Measurements from ENCODE around the gene HOXA5.

HOXA5 gene

DNA sequence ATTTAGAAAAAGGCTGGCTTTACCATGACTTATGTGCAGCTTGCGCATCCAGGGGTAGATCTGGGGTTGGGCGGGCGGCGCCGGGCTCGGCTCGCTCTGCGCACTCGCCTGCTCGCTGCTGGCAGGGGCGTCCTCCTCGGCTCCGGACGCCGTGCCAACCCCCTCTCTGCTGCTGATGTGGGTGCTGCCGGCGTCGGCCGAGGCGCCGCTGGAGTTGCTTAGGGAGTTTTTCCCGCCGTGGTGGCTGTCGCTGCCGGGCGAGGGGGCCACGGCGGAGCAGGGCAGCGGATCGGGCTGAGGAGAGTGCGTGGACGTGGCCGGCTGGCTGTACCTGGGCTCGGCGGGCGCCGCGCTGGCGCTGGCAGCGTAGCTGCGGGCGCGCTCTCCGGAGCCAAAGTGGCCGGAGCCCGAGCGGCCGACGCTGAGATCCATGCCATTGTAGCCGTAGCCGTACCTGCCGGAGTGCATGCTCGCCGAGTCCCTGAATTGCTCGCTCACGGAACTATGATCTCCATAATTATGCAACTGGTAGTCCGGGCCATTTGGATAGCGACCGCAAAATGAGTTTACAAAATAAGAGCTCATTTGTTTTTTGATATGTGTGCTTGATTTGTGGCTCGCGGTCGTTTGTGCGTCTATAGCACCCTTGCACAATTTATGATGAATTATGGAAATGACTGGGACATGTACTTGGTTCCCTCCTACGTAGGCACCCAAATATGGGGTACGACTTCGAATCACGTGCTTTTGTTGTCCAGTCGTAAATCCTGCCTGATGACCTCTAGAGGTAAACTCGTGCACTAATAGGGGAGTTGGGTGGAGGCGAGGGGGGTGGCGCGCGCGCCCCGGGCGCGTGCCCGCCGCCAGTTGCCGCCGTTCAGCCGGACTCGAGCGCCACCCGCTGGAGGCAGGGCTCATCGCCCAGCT lies at the start of gene HOXA5:
Gene HOXA5 (minus strand): TSS at position 659 of the 927 bp plus-strand sequence. CDS start 74 bp downstream, at position 585.
- no peak for DNase-seq

DNA sequence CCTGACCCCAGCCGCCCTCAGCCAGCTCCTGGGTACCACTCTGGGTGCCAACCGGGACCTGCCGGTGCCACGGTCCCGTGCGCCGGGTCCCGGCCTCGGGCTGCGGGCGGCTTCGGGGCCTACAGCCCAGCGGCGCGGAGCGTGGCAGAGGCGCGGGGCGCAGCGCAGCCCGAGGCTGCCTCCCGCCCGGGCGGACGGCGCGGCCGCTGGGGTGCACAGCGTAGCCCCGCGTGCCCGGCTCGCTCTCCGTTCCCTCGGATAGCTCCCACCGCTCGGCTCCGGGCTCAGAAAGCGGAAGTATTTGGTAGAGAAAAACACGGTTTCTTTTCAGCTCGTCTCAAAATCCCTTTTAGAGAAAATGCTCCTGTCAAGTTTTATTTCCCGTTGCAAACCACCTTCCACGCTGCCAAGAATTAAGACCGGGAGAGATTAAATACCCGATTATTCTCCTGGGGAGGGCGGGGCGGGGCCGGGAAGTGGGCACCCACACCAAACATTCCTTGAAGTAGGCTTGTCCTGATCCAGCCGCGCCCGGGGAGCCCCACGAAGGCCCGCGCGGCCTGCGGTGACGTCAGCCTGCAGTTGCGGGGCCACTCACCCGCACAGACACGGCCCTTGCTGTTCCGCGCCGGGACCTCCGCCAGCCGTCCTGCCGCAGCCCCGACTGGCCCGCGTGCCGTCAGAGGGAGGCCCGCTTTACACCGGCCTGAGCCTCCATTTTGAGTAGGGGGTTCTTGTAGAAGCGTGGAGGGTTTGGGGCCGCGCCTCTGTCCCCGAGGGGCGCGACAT lies 49.3 kb upstream of the HOXA5 start:
- no peak for DNase-seq

DNA sequence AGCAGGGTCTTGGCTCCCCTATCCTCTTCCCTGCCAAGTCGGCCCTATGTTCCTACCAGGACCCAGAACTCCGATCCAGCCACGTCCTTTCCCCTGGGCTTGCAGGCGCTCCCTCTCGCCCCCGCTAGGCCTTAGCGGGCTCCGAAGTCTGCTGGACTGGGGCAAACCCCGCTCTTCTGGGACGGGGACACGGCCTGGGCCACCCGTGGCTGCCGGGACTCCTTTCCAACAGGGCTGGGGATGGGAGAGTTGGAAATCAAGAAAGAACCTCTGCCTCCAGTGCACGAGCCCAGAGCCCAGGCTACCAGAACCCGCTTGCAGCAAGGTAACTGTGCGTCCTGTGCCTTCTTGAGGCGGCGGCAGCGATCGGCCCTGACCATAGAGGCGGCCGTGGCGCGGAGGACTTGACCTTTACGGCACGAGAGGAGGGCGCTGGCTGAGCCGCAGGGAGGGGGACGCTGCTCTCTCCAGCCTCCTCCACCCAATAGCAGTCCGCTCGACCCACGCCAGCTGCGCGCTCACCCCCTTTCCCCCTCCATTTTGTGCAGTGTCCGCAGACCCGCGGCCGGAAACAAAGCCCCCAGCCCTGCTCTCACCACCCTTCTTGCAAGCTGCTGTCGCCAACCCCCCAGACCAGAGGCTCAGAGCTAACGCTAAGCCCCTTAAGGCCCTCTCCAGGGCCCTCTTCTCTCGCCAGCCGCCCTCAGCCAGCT lies 48.5 kb upstream of the HOXA5 start:
- no peak for DNase-seq

DNA sequence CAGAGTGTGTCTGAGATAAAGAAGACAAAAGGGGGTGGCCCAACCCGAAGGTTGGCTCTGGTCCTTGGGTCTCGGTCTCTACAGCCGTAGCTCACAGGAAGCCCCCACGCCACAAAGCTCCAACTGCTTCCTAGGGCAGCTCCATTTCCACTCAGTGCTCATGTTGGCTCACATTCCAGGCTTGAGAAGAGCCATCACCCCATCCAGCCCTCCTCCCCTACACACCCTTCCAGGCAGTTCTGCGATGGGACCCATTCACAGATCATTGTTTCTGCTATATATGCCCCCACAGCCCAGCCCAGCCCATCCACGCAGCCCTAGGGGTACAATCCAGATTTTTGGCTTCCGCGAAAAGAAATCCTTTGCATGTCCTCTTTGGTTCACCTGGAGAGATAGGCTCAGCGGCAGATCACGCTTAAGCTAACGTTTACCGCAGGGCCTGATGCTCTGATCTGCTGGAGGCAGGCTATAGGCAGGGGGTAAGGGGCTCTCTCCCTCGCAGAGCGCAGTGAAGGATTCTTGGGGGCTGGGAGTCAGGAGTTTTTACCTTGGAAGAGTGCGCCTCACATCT lies 47.8 kb upstream of the HOXA5 start:
- no peak for DNase-seq

DNA sequence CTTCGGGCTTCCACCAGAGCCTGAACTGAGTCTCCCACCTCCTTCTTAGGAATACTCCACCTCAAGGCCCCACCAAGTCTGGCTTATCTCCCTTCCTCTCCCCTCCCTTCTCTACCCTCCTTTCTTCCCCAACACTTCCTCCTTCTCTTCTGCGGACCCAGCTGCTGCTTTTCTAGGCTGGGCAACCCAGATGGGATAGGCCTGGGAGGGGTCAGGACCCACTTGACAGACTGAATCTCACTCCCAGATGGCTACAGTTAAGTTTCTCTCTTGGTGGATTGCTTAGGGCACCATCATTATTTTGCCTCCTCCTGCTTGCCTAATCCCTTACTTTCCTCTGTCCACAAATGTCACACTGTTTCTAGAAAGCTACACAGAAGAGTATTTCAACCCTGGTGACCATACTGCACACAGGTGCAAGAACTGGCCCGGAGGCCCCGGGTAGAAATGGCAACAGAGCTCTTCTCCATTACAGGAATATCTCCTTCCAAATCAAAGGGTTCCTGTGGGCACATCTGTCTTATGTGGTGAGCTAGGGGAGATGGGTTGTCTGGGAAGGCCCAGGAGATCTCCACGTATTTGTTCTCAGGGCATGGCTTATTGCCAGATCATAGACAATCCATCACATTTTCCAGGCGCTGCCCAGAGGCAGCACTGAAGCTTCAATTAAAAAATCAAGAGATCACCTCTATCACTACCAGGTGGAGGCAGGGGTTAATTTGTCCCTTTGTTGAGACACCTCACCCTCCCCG lies 46.7 kb upstream of the HOXA5 start:
- DNase-seq: no peak

DNA sequence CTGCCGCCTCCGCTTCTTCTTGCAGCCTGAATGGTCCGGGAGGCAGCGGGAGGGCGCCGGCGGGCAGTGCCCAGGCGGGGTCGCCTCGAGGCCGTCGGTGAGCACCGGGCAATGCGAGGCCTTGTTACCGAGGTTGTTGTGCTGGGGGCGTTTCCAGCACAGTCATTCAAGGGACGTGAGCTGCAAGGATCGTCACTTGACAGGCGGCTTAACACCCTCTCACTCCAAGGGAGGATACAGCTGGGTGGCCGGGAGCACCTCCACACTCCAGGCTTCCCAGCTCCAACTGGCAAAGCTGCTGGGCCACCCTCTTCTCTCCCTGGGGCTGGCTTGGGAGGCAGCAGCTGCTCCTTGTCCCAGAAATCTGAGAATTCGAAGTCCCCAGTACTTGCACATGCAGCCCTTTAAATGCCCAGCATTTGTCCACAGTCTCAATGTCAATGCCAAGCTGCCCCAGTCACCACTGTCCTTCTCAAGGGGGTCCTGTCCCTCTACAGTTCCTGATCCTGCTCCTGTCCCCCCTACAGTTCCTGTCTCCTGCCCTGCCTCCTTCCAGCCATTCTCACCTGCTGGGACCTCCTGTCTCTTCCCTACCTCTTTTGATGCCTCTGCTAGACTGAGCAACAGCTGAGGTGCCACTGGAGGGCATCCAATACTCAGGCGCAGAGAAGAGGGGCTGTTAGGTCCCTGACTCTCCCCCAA lies 46.0 kb upstream of the HOXA5 start:
- DNase-seq: no peak

DNA sequence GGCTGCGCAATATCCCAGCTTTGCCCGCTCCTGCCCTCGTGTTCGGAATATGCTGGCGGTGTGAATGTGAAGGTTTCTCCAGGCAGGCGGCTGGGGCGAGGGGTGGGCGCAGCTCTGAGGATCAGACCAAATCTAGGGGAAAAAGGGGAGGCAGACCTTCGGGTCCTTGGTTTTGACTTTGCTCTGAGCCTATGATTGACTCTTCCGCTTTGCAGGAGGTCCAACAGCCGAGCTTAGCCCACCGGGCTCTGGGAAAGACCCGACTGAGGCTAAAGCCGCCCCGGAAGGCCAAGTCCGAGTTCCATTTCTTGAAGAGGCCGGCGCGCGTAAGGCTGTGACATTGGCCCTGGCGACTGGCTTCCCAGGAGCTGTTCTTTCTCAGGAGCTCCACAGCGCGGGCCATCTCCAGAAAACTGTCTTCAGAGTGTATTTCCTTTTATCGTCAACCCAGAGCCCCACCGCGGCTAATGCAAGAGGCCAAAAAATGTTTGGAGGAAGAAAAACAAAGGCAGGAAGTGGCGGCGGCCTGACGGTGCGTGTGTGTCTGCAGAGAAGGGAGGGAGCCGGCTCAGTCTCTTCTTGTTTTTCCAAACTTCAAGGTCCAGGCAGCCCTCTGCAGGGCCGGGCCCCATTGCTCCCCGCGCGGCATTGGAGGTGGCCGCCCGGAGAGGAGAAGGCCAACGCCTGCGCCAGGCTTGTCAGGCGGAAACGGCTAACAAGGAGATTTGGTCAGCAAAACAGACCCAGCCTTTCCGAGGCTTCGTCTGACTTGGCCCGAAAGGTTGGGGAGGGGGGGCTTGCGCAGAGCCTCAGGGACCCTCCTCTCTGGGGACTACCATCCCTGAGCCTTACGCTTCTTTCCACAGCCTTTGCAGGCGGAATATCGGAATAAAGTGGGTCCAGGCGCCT lies 45.2 kb upstream of the HOXA5 start:
- no peak for DNase-seq

DNA sequence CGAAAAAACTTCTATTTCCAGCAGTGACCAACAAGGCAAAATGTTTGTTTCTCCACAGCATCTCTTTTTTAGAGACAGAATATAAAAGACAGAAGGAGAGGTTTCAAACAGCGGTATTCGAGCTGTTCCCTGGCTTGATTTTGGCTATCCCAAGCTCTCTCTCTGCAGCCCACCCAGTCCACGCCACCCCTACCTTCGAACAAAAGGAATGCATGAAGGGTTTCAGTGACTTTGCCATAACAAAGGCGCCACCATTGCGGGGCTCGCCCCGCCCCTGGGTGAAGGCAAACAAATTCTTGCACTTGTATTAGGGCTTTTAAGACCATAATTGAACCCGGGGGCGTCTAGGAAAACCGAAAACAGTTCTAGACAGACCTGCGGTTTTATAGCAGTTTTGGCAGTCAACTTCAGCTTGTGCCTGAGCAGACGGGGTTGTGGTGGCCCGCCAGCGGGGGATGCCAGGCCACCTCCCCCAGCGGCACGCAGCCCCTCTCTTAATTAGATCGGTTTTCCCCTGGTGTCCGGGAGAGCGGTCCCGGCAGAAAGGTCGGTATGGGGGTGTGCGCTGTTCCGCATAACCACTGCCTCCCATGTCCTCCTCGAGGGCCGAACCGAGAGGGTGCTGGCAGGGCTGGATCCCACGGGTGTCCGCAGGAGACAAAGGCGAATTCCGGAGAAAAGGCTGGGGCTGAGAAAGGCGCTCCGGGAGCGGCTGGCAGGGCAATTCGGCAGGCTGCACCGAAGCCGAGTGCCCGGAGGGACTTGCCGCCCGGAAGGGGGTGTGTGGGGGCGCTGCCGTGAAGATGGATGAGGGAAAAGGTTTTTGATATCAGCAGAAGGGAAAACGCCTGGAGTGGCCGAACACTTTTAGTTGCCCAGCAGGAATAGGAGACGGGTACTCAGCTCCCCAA lies 44.2 kb upstream of the HOXA5 start:
- no peak for DNase-seq

DNA sequence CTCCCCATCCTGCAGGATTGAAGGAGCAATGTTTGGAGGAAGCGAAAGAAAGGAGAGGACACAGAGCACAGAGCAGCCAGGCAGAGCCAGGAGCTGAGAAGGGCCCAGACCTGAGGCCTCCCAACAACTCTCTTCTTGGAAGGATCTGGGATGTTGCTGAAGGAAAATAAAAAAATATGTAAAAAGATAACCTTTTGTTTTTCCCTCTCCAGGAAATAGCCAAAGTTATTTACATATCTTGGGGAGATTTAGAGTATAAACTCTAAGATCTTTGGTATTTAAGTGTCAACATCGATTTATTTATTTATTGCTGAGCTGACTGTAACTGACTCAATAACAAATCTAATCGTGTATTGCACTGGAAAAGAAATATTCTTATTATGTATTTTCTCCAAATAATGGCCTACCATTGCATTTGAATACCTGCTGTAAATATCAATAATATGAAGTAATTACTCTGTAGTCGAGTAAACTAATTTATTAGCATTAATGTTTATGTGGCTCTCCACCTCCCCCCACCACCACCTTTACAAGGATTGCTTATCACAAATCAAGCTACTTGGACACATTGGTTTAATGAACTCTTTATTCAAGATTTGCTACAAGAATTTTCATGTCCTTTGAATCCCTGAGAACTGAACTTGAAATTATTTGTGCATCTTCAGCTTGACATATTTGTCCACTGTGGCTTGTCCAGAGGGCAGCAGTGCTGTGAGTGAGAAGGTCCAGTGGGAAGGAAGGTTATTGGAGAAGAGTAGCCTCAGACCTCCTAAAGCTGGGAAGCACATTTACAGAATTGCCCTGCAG lies 43.4 kb upstream of the HOXA5 start:
- no peak for DNase-seq

DNA sequence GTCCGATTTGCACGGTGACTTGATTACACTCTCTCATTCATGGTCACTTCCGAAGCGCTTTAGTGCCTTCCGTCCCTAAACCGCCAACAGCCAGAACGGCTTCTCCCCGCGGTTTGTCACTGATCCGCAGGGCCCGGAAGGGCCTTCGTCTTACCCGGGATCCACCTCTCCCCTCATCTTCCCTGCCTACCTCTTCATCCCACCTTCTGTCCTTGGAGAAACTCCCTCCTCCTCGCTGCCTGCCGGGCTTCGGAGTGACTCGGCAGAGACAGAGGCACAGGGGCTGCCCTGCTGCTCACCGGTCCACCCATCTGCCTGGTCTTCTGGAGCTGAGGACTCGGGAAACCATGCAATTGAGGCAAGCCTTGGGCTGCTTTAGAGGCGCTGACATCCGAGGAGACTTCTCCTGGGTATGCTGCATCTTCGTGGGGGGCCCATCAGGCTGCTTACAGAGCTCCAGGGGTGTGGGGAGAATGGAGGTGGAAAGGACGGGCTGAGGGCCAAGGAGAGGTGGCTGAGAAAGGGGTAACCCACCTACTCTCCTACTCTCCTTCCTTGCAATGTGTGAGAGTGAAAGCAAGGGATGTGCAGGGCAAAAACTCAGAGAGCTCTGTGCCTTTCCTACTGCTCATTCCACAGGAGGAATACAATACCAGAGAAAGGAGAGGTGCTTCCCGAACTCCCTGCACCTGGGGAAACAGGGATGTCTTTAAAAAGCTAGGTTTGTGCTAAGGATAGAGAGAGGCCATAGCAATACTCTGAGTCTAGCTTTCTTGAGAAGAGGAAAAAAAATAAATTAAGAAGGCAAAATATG lies 42.6 kb upstream of the HOXA5 start:
- no peak for DNase-seq

DNA sequence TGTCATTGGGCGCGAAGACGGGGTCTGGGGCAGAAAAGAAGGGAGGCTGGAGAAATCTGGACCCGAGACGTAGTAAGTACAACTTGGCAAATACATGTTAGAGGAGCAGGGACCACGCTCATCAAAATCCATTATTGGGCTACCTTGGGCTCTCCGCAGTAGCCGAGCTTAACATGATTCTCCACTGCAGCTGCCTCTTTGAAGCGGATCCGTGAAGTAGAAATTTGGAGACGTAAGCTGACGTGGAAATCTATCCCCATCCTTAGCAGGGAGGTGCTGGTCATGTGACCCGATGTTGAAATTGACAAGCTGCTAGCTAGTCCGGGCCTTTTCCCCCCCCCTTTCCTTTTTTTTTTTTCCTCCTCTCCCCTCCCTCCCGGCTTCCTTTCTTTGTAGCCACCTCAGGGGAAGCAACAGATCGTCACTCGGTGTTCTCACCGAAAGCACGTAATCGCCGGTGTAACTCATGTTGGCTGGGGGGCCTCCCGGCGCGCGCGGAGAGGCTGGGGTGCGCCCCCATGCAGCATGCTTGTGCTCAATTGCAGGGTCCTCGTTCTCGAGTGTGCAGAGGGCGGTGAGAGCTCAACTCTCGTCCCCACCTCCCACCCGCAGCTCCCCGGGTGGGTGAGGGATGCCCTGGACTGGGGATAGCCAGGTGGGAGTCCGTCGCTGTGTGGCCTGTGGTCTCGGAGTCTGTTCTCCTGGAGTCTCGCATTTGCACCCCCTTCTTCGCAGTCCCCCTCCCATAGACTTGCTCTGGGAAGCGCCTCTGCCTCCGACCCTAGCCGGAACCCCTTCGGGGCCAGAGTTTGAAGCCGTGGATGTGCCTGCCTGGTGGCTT lies 41.8 kb upstream of the HOXA5 start, which contains the start of gene HOXA11:
Gene HOXA11 (minus strand): TSS at position 220 of the 841 bp plus-strand sequence. CDS start 88 bp downstream, at position 132.
- no peak for DNase-seq

DNA sequence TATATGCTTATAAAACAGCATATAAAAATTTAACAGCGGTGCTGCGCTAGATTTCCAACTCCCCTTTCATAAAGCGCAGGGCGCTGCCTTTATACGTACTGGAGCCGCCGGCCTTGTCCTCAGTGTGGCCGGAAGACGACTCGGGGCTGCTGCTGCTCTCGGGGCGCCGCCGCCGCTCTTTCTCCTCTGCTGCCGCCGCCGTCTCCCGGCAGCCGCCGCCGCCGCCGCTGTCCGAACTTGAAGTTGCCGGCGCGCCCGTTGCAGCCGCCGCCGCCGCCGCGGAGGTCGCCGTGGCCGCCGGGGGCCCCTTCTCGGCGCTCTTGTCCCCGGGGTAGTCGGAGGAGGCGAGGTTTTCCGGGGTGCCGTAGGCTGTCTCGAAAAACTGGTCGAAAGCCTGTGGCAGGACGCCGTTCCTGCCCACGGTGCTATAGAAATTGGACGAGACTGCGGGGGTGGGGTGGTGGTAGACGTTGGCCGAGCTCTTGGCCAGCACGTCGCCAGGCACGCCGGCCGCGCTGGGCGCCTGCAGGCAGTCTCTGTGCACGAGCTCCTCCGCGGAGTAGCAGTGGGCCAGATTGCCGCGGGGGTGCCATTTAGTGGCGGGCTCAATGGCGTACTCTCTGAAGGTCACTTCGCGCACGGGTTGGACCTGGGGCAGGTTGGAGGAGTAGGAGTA lies 41.0 kb upstream of the HOXA5 start:
- DNase-seq: no peak

DNA sequence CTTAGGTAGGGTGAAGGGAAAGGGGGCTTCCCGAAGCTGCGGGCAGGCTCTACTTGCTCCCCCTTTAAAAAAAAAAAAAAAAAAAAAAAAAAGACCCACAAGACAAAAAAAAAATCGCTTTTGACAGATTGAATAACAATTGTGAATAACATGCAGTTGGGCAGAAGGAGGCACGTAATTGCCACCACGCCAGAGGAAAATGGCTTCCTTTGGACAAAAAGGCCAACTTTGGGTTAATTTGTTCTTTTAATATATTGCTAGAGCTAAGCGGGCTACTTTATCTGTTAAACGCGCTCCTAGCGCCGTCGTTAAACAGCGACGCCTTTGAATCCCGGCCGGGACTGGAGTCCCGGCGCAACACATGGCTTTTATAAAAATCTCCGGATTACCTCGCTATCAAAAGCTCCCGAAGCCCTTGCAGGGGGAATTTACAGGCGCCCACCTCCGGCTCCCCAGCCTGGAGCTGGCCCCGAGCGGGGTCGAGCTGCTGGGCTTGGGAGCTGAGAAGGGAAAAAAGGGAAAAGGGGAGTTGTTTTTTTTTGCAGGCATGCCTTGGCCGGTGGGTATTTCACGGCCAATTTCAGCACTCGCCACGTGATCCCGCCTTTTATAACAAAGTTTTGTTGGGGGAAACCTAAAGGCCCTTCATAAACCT lies 40.3 kb upstream of the HOXA5 start:
- no peak for DNase-seq

DNA sequence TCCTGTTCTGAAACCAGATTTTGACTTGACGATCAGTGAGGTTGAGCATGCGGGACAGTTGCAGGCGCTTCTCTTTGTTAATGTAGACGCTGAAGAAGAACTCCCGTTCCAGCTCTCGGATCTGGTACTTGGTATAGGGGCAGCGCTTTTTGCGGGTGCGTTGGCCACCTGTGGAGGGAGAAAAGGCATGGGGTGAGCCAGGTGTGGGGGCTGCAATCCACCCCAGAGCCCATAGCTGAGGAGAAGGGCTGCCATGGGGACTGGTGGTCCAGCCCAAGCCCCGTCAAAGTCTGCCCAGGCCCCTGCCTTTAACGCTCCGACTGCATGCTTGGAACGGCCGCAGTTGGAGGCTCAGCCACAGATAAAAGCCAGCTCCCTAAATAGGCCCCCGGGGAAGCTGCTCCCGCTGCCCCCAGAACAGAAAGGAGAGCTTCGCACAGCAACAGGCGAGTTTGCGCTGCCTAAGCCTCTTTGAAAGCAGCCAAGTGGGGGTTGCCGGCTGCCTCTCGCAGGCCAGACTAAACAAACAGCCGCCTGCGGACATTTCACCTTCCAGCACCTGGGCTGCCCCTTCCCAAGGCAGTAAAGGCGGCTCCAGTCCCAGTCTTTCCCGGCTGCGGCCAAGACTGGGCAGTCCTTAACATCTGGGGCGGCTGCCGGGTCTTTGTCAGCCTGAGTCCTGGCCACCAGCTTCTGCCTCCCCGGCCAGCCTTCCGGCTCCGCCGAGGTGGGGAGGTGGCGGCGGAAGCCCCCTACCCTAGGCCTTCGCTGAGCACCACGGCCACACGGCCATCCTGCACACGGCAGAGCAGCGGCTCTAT lies 39.6 kb upstream of the HOXA5 start:
- no peak for DNase-seq
